HCT116 (cell line): Measurements from ENCODE around the gene DMD. TPM values are rescaled to one million over a fixed set of nuclear protein-coding genes. Genes with fewer than 3 reads are reported as not detected.

Source experiments
- ATAC-seq: fragments of 200-7000 bp; cut with Tn5 transposase; 2 replicates; pipeline ENCODE4 v1.9.1; 2020; ENCODE audit warnings: mild to moderate bottlenecking, moderate library complexity
- BruUV-seq: library from RNA; stranded (reverse); fragments of 400-500 nt; replicated peaks from 2 replicates; lab custom pipeline; 2021; lab: Mats Ljungman, UMichigan
- CTCF ChIA-PET: fragments of 300-600 bp; sonication (Branson Sonifier 250); formaldehyde crosslinking; loops from one replicate; lab custom pipeline; 2021; ENCODE audit warnings: antibody characterized with exemption; lab: Charles Lee
- POLR2A ChIA-PET: fragments of 300-600, 350-600 bp; sonication (Branson Sonifier 250); formaldehyde crosslinking; loops from one replicate; lab custom pipeline; 2021; ENCODE audit warnings: antibody characterized with exemption; lab: Charles Lee
- RAD21 ChIA-PET, 2 experiments: fragments of 300-600 bp; sonication (Branson Sonifier 250); formaldehyde crosslinking; loops; one replicate each; lab custom pipeline; 2023; ENCODE audit warnings: low total read pairs in 2 of 2; ENCODE audit not compliant: uncharacterized antibody in 2 of 2, unreplicated experiment in 2 of 2, low non-redundant PET in 1 of 2; lab: Charles Lee
- DNase-seq: peaks from one replicate; pipeline ENCODE4 v3.0.0-alpha.2; 2010; ENCODE audit warnings: low read depth, low spot score
- H2AFZ ChIP-seq: fragments of 200-600 bp; shearing (Covaris generic), sonication (generic); 2 replicates; pipeline ENCODE4 v1.6.1; 2017; ENCODE audit warnings: low read depth, mixed run types, mixed read lengths, antibody characterized with exemption, low read length; ENCODE audit not compliant: poor library complexity, severe bottlenecking
- H3K27ac ChIP-seq: 2 replicates; pipeline ENCODE4 v1.5.1; 2012; ENCODE audit warnings: low read depth, low read length
- H3K27me3 ChIP-seq: fragments of 200-600 bp; sonication (generic); 2 replicates; pipeline ENCODE4 v1.6.1; 2016; ENCODE audit warnings: mixed run types, low read length, mixed read lengths; ENCODE audit not compliant: insufficient read depth
- H3K36me3 ChIP-seq, 2 experiments: fragments of 200-500 bp in 1 of 2; fragments of 200-600 bp in 1 of 2; sonication (Bioruptor generic) in 1 of 2; sonication (generic) in 1 of 2; 2 replicates each; pipeline versions ENCODE4 v1.5.1 to v1.6.1; 2014 to 2016; ENCODE audit warnings: low read length in 2 of 2, inconsistent platforms in 1 of 2, mixed read lengths in 1 of 2, mixed run types in 1 of 2; ENCODE audit not compliant: insufficient read depth in 2 of 2, control insufficient read depth in 1 of 2
- H3K4me1 ChIP-seq, 2 experiments: fragments of 200-600 bp in 1 of 2; sonication (generic) in 1 of 2; 2 replicates each; pipeline versions ENCODE4 v1.5.1 to v1.6.1; 2012 to 2017; ENCODE audit warnings: low read length in 2 of 2, inconsistent platforms in 1 of 2, mild to moderate bottlenecking in 1 of 2, mixed read lengths in 1 of 2, mixed run types in 1 of 2, moderate library complexity in 1 of 2; ENCODE audit not compliant: insufficient read depth in 2 of 2, control insufficient read depth in 1 of 2
- H3K4me2 ChIP-seq: fragments of 200-600 bp; sonication (generic); 2 replicates; pipeline ENCODE4 v1.6.1; 2017; ENCODE audit warnings: mixed run types, low read length, mixed read lengths
- H3K4me3 ChIP-seq, 2 experiments: fragments of 200-600 bp in 1 of 2; sonication (generic) in 1 of 2; replicated peaks in 1 of 2; 2 replicates each; pipeline ENCODE4 v1.5.1; 2011 to 2016; ENCODE audit warnings: low read length in 2 of 2, control low read depth in 1 of 2, low read depth in 1 of 2, mild to moderate bottlenecking in 1 of 2, mixed read lengths in 1 of 2, mixed run types in 1 of 2
- H3K79me2 ChIP-seq: fragments of 200-600 bp; sonication (generic); 2 replicates; pipeline ENCODE4 v1.6.1; 2017; ENCODE audit warnings: mild to moderate bottlenecking, mixed run types, low read length, moderate library complexity, mixed read lengths; ENCODE audit not compliant: insufficient read depth
- H3K9ac ChIP-seq: fragments of 200-600 bp; sonication (generic); 2 replicates; pipeline ENCODE4 v1.6.1; 2016; ENCODE audit warnings: low read length, mixed read lengths
- H3K9me2 ChIP-seq: fragments of 200-600 bp; sonication (generic), shearing (Covaris generic); 2 replicates; pipeline ENCODE4 v1.6.1; 2017; ENCODE audit warnings: mixed run types, mild to moderate bottlenecking, moderate library complexity; ENCODE audit not compliant: insufficient read depth
- H3K9me3 ChIP-seq, 2 experiments: fragments of 200-500 bp in 1 of 2; fragments of 200-600 bp in 1 of 2; sonication (Bioruptor generic) in 1 of 2; sonication (generic) in 1 of 2; 2 replicates each; pipeline ENCODE4 v1.6.1; 2014 to 2017; ENCODE audit warnings: low read length in 2 of 2, mixed read lengths in 2 of 2, inconsistent platforms in 1 of 2, low read depth in 1 of 2, mild to moderate bottlenecking in 1 of 2, mixed run types in 1 of 2, moderate library complexity in 1 of 2; ENCODE audit not compliant: control insufficient read depth in 1 of 2, insufficient read depth in 1 of 2
- H4K20me1 ChIP-seq: fragments of 200-600 bp; sonication (generic), shearing (Covaris generic); 2 replicates; pipeline ENCODE4 v1.6.1; 2017; ENCODE audit warnings: mixed run types, mild to moderate bottlenecking, moderate library complexity; ENCODE audit not compliant: insufficient read depth
- CBX3 ChIP-seq: IDR thresholded peaks from 2 replicates; pipeline ENCODE4 v1.6.1; 2012; ENCODE audit warnings: low read depth
- CEBPB ChIP-seq: IDR thresholded peaks from 2 replicates; pipeline ENCODE4 v1.6.1; 2012; ENCODE audit warnings: low read depth
- ELF1 ChIP-seq: IDR thresholded peaks from 2 replicates; pipeline ENCODE4 v1.6.1; 2012; ENCODE audit warnings: low read depth, borderline replicate concordance
- EZH2phosphoT487 ChIP-seq: fragments of 200-600 bp; IDR thresholded peaks from 2 replicates; pipeline ENCODE4 v1.6.1; 2018; ENCODE audit warnings: antibody characterized with exemption, borderline replicate concordance
- JUND ChIP-seq: IDR thresholded peaks from 2 replicates; pipeline ENCODE4 v1.6.1; 2012
- MAX ChIP-seq: IDR thresholded peaks from 2 replicates; pipeline ENCODE4 v1.6.1; 2012
- POLR2AphosphoS5 ChIP-seq: IDR thresholded peaks from 2 replicates; pipeline ENCODE4 v1.6.1; 2011; ENCODE audit warnings: mild to moderate bottlenecking, low read depth, low read length, moderate library complexity
- REST ChIP-seq: IDR thresholded peaks from 2 replicates; pipeline ENCODE4 v1.6.1; 2012; ENCODE audit warnings: low read depth
- SIN3A ChIP-seq: IDR thresholded peaks from 2 replicates; pipeline ENCODE4 v1.6.1; 2012; ENCODE audit warnings: low read depth
- SP1 ChIP-seq: IDR thresholded peaks from 2 replicates; pipeline ENCODE4 v1.6.1; 2012; ENCODE audit warnings: low read depth
- SRF ChIP-seq: IDR thresholded peaks from 2 replicates; pipeline ENCODE4 v1.6.1; 2012; ENCODE audit warnings: low read depth
- TCF7L2 ChIP-seq: IDR thresholded peaks from 2 replicates; pipeline ENCODE4 v1.7.0; 2011; ENCODE audit warnings: borderline replicate concordance, inconsistent platforms; ENCODE audit not compliant: insufficient read depth, insufficient read length; ENCODE audit errors: extremely low read depth
- ZBTB33 ChIP-seq: IDR thresholded peaks from 2 replicates; pipeline ENCODE4 v1.6.1; 2011; ENCODE audit warnings: mild to moderate bottlenecking, low read length, moderate library complexity; ENCODE audit not compliant: insufficient replicate concordance; ENCODE audit errors: extremely low read depth
- ZFX ChIP-seq: fragments of 450-650 bp; IDR thresholded peaks from 2 replicates; pipeline ENCODE4 v1.6.1; 2017
- intact Hi-C: fragments of 100-400 bp; cut with micrococcal nuclease; formaldehyde crosslinking; loops from 2 replicates; pipeline ENCODE4 v1.10.0; 2022
- total RNA-seq: library from RNA; stranded (reverse); gene quantifications from one replicate; pipeline ENCODE4 v1.2.1, GENCODE V29; 2021; ENCODE audit not compliant: unreplicated experiment

The DMD gene
- total RNA-seq, 1 experiment from 2014 or later, result 0.05 TPM

GRCh38 chrX:33128048-33128805 lies 83.1 kb downstream of the DMD start:
- BruUV-seq, result no TSS peak
- ChIA-PET POLR2A (no interaction called here), RAD21 (no interaction called here)
- Histone ChIP-seq H3K27me3 (no peaks in the 10 kb centered on the region), H3K27ac (no peak overlapping the region), H2AFZ (no peak overlapping the region), H3K4me3 (no peak overlapping the region), H3K4me2 (no peak overlapping the region), H4K20me1 (no peaks in the 10 kb centered on the region), H3K9ac (no peak overlapping the region)
- intact Hi-C loops, result no loop called here
- TF ChIP-seq TCF7L2, result no peak
- no peak for TF ChIP-seq SP1
- no peak for TF ChIP-seq SRF
- no peak for TF ChIP-seq POLR2AphosphoS5
- TF ChIP-seq EZH2phosphoT487, result no peak
- no peak for TF ChIP-seq REST
- TF ChIP-seq JUND, result no peak
- no peak for TF ChIP-seq ZFX
- no peak for TF ChIP-seq CBX3
- no peak for TF ChIP-seq CEBPB
- no peak for TF ChIP-seq SIN3A
- TF ChIP-seq ELF1, result no peak
- no peak for TF ChIP-seq MAX
- TF ChIP-seq ZBTB33, result no peak
- TF ChIP-seq, all 23 proteins: peak for 0
- H3K36me3 ChIP-seq, result no peaks in the 10 kb centered on the region
- H3K79me2 ChIP-seq, result no peaks in the 10 kb centered on the region
- no peaks in the 10 kb centered on the region for H3K9me2 ChIP-seq
- DNase-seq (no peak), ATAC-seq (no peak)
- CTCF ChIA-PET, result no interaction called here
- H3K9me3 ChIP-seq, result no peaks in the 10 kb centered on the region
- no peaks in the 10 kb centered on the region for H3K4me1 ChIP-seq
